GM18519 (cell line): ENCODE measurements around the gene WDFY4.
A peak's percentile ranks its signal among the peaks of the same experiment; 100 is the strongest.

ENCODE experiments used
- ATAC-seq: cut with Tn5 transposase; IDR thresholded peaks from one replicate; pipeline ENCODE4 v1.9.1; 2021; ENCODE audit warnings: mild to moderate bottlenecking, moderate library complexity; ENCODE audit not compliant: unreplicated experiment, low FRiP score

WDFY4 gene

GRCh38 chr10:48683868-48684267, 805 bp upstream of the WDFY4 start:
- no peak for ATAC-seq

GRCh38 chr10:48684463-48684791, 246 bp upstream of the WDFY4 start:
- ATAC-seq = peak; percentile 3

GRCh38 chr10:48685731-48686130, 1.1 kb downstream of the WDFY4 start:
- ATAC-seq = no peak

GRCh38 chr10:48690791-48691660, 6.4 kb downstream of the WDFY4 start:
- ATAC-seq = no peak

- ATAC-seq = no peak
Observed at GRCh38 chr10:48691812-48692528, 7.3 kb downstream of the WDFY4 start.

GRCh38 chr10:48692748-48693147, 8.1 kb downstream of the WDFY4 start:
- no peak for ATAC-seq

- no peak for ATAC-seq
Observed at GRCh38 chr10:48693206-48693605, 8.5 kb downstream of the WDFY4 start.

- no peak for ATAC-seq
Observed at GRCh38 chr10:48694371-48695030, 9.8 kb downstream of the WDFY4 start.

DNA sequence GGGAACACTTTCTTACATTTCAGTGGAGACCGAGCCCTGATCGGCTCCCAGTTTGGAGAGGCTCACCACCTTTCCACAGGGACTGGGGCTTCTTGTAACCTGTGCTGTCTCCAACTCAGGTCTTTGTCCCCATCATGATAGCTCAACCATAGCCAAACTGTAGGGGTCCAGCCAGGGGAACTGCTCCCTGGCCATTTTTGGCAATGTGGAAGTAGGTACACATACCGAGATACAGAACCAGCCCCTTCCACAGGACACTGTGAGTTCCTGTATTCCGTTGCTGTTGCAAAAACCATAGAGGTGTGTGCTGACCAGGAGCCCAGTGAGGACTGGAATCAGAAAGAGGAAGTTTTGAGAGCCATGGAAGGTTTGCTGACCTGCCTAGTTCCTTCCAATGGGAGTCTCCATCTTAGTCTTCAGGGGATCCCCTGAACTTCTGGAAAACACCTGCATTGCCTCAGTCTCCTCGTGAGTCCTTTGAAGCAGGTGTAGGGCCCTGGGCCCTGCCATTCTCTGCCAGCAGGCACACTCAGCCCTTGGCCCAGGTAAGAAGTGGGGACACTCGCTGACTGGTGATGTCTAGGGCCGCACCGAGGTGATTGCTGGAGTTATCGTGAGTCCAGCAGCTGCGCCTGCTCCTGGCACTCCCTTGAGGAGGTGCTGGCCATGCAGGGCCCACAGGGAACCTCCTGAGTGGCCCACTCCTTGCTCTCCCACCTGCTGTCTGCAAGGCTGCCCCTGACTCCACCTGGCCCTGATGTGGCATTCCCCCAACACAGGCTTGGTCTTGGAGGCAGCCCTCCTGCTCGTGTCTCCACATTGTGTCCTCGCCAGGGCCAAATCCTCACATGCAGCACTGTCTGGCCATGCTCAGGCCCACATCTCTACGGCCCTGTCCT, 11.2 kb downstream of the WDFY4 start:
- ATAC-seq = no peak

DNA sequence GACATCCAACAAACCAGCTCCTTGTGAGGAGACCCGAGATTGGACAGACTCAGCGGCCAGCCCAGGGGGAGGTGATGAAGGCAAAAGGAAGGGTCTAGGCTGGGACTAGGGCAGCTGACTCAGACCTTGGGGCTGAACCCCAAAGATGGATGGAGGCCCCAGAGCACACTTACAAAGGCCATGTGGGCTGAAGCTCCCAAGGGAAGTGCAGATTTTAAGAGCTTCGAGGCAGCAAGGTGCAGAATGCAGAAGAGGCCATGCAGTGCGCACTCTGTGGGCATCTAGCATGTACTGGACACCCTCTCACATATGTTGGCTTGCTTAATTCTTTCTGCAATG, 11.8 kb downstream of the WDFY4 start:
- no peak for ATAC-seq

DNA sequence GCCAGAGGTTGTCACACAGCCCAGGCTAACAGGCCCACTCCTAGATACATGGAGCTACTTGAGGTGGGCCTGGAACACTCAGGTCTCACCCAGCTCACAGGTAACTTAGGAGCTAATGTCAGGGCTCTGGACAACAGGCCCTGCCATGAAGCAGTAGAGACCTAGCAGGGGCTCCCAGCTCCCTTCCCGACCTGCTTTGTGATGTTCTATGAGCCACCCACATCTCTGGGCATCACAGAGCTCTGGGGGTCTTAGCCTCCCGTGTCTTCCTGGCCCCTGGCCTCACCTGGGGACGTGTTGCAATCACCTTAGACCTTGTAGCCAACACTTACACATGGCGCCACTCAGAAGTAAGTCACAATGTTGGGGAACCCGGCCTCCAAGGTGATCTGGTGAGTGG, 12.4 kb downstream of the WDFY4 start:
- no peak for ATAC-seq

- no peak for ATAC-seq
Observed at GRCh38 chr10:48697821-48698764, 13.4 kb downstream of the WDFY4 start.

DNA sequence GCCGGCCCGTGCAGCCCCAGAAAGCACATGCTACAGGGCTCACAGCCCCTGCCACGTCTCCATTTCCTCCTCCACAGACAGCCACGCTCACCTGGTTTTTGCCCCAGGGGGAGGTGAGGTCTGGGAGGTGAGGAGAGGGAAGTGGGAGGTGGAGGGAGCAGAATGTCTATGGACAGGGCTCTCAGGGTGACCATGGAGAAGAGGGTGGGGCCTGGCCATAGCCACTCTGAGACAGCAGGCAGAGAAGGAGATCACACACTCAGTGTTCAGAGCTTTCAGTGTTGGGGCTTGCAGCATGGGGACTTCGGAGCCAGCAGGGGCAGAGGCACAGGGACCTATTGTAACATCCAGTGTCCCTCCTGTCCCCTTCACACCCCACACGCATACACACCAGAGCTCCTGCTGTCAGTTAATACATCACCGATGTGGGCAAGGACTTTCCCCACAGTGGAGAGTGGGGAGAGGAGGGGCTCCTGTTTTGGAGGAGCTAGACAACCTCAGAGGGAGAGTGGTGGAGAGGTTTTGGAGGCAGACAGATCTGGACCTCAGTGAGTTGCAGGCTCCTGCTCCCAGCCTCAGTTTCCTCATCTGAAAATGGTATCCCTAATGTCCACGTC, 14.4 kb downstream of the WDFY4 start:
- no peak for ATAC-seq

GRCh38 chr10:48700071-48700470, 15.4 kb downstream of the WDFY4 start:
- ATAC-seq = no peak

DNA sequence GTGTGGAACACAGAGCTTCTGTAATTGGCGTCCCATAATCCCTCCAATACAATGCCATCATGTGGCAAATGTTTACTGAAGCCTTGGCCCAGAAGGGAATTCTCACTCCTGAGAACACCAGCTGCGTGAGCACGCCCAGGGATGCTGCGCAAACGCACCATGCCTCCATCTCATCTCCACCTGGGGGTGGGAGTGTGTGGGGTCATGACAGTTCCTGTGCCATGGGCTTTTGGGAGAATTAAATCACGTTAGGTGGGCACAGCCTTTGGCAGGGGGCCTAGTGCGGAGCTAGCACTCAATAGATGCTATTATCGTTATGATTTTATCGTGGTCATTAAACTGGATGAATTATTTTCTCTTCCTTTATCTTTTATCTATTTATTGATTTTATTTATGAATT, 15.8 kb downstream of the WDFY4 start:
- no peak for ATAC-seq

DNA sequence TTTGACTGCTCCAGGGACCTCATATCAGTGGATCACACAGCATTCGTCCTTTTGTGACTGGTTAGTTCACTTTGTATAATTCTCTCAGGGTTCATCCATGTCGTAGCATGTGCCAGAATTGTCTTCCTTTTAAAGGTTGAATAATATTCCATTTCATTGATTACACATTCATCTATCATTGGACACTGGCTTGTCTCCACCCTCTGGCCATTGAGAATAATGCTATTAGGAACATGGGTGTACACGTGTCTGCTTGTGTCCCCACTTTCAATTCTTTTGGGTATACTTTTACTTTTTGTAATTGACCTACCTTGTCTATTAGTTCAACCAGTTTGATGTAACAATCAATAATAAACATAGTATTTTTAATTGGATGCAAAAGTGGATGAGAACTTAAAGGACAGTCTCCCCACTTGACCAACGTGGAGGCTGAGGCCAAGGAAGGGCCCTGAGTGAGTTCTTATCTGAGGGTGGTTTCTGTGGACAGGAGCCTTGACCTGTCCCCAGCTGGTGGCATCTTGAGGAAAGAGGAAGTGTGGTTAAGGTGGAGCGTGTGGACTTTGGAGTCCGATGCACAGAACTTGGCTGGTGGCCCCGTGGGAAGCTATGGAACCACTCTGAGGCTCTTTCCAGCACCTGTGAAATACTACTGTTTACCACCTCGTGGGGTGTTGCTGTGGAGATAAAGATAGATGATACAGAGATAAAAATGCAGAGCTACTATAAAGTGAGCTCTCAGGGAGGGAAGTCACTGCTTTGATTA, 16.6 kb downstream of the WDFY4 start:
- ATAC-seq = no peak

GRCh38 chr10:48701941-48702340, 17.3 kb downstream of the WDFY4 start:
- no peak for ATAC-seq

GRCh38 chr10:48703531-48704122, 19.0 kb downstream of the WDFY4 start:
- ATAC-seq = no peak
